Heart left ventricle (tissue), 16 donors: Measurements from ENCODE around the gene KCNMA1. TPM values are rescaled to one million over a fixed set of nuclear protein-coding genes. Genes with fewer than 3 reads are reported as not detected.
A peak's percentile ranks its signal among the peaks of the same experiment; 100 is the strongest.

Experiments used
- ATAC-seq, 4 donors: fragments of 200-7000 bp; cut with Tn5 transposase; one replicate each; pipeline ENCODE4 v1.9.1; 2020 to 2022; ENCODE audit warnings: moderate library complexity in 4 of 4, mild to moderate bottlenecking in 3 of 4, moderate number of reproducible peaks in 1 of 4
- DNase-seq, 5 donors: peaks; one replicate each; pipeline ENCODE4 v3.0.0-alpha.2; 2020
- H3K27ac ChIP-seq, 12 donors: fragments of 200-600 bp; sonication (generic) in 4 of 12; one replicate each; pipeline versions ENCODE4 v1.5.0 to v1.8.0; 2016 to 2022; ENCODE audit warnings: mild to moderate bottlenecking in 2 of 12
- H3K27me3 ChIP-seq, 9 donors: fragments of 200-600 bp; sonication (generic) in 2 of 9; one replicate each; pipeline versions ENCODE4 v1.5.1 to v1.8.0; 2016 to 2022; ENCODE audit warnings: mild to moderate bottlenecking in 3 of 9
- H3K36me3 ChIP-seq, 9 donors: fragments of 200-600 bp; sonication (generic) in 2 of 9; one replicate each; pipeline versions ENCODE4 v1.5.0 to v1.8.0; 2018 to 2022; ENCODE audit warnings: mild to moderate bottlenecking in 2 of 9
- H3K4me1 ChIP-seq, 12 donors: fragments of 200-600 bp; sonication (generic) in 4 of 12; one replicate each; pipeline versions ENCODE4 v1.5.0 to v1.8.0; 2016 to 2022; ENCODE audit warnings: mild to moderate bottlenecking in 3 of 12
- H3K4me3 ChIP-seq, 12 donors: fragments of 200-600 bp; sonication (generic) in 4 of 12; one replicate each; pipeline versions ENCODE4 v1.5.0 to v1.8.0; 2017 to 2022; ENCODE audit warnings: mild to moderate bottlenecking in 9 of 12, moderate library complexity in 4 of 12
- H3K9me3 ChIP-seq, 12 donors: fragments of 200-600 bp; sonication (generic) in 4 of 12; one replicate each; pipeline versions ENCODE4 v1.5.0 to v1.8.0; 2016 to 2022; ENCODE audit warnings: mild to moderate bottlenecking in 1 of 12
- POLR2A ChIP-seq, 2 donors: fragments of 450-650 bp; IDR thresholded peaks; one replicate each; pipeline ENCODE4 v1.6.1; 2017; ENCODE audit warnings: antibody characterized with exemption in 2 of 2, mild to moderate bottlenecking in 2 of 2, moderate library complexity in 2 of 2
- WGBS, 4 donors: extraction: QIAGEN DNeasy Blood & Tissue Kit in 2 of 4; methylation state at CpG; one replicate each; pipeline versions ENCODE4 v1.1.5 to v1.1.7; 2013 to 2018; 5-methylcytosine and 5-hydroxymethylcytosine counted together
- intact Hi-C, 10 donors: fragments of 100-400 bp; cut with DNase I; formaldehyde crosslinking; loops; one replicate each; pipeline versions ENCODE4 v1.11.1 to v1.14.2; 2022
- polyA plus RNA-seq, 2 donors: library from polyadenylated mRNA; stranded (reverse); fragments of 200-250 nt; gene quantifications; one replicate each; pipeline ENCODE4 v1.2.3, GENCODE V29; 2013
- total RNA-seq, 9 donors: library from RNA; depleted of rRNA in 2 of 9; stranded (reverse); fragments of >200 nt in 2 of 9; fragmentation: NEBNext Ultra II Directional in 3 of 9; extraction: Animal tissue kit (Norgen Biotek cat#: 25700) in 3 of 9; gene quantifications; one replicate each; pipeline versions ENCODE4 v1.1.0 to v1.2.4, GENCODE V29; 2016 to 2023
- TF ChIP-seq, protein P1 (sequence below), 12 donors: fragments of 200-600 bp; sonication (generic) in 4 of 12; IDR thresholded peaks; one replicate each; pipeline versions ENCODE4 v1.5.0 to v1.8.0; 2018 to 2022; ENCODE audit warnings: antibody characterized with exemption in 12 of 12, mild to moderate bottlenecking in 5 of 12
- donor health status: ischemic (EF 13 %, LVEDD 7.1; RV severe dilation, severe dysfunction).
- donor health status: healthy with polysubstance abuse.
- donor health status: DM: no; HTN: yes; CAD: no.
- donor health status: DM: no; HTN: no; CAD: no.
- donor health status: ischemic (EF 25% LVEDD 6.9; RV normal size, moderate dysfunction).
- donor health status: ischemic (EF 25% LVEDD 5.7; RV mildly dilated, moderate dysfunction).
- donor health status: healthy.
- donor health status: DM: yes; HTN: yes; CAD: no.
- donor health status: ischemic (EF 35%, LVEDD 5.7; RV mildly dilated, moderate dysfunction).
- donor health status: nonischemic (EF 11% LVEDD 7.7; RV severe dilation, severe dysfunction).
- donor health status: DM: yes; HTN: yes; CAD: no.
- donor health status: PGD.
- donor health status: ischemic (EF 29% LVEDD 5.4; RV normal size, mild dysfunction).
- donor health status: nonischemic (EF 23%, LVEDD 6.1; RV moderate dilation, normal function).

Gene KCNMA1
- total and polyA plus RNA-seq, 11 donors: 0.39 to 8.7 (median 1.7) TPM

DNA sequence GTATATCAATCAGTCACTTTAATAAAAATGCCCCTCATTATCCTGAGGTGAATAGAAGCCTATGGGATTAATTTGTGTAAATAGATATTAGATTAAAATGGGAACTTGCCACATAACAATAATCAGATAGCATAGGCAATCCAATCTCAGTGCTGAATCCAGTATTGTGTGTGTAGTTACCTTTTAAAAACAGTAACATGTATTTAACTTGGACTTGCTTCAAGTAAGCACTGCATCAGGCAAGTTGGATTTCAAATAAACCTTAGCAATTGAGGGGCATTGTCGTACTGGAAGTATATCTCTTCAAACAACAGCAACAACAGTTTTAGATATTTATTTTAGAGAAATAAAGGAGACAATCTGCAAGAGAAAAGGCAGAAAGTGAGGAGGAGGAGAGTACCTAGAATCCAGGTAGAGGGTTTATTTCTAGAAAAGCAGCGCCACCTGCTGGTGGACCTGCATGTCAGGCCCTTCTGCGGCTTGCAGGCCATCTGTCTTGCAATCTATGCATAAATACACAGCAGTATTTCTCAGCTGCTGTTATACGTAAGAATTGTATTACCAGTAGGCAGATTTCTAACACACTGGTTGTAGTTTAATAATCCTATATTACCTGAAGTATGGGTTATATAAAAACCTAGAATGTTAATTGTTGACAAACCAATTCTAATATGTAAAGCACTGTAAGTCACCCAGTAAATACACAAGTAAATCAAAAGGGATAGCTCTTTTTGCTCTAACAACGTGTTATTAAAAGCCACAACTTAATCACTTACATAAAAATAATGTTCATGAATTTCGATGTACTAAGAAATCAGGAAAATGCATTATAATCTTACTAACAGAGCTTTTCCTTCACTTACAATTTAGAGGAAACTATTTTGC lies 652.8 kb downstream of the KCNMA1 start:
- H3K4me3 ChIP-seq: no peak overlapping the region
- H3K4me1 ChIP-seq: no peaks in the 10 kb centered on the region
- TF ChIP-seq, protein P1, sequence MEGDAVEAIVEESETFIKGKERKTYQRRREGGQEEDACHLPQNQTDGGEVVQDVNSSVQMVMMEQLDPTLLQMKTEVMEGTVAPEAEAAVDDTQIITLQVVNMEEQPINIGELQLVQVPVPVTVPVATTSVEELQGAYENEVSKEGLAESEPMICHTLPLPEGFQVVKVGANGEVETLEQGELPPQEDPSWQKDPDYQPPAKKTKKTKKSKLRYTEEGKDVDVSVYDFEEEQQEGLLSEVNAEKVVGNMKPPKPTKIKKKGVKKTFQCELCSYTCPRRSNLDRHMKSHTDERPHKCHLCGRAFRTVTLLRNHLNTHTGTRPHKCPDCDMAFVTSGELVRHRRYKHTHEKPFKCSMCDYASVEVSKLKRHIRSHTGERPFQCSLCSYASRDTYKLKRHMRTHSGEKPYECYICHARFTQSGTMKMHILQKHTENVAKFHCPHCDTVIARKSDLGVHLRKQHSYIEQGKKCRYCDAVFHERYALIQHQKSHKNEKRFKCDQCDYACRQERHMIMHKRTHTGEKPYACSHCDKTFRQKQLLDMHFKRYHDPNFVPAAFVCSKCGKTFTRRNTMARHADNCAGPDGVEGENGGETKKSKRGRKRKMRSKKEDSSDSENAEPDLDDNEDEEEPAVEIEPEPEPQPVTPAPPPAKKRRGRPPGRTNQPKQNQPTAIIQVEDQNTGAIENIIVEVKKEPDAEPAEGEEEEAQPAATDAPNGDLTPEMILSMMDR (IDR thresholded peaks at IDR 0.05): peak; percentile 80 to 97 (median 92)
- TF ChIP-seq POLR2A (IDR thresholded peaks at IDR 0.05): no peak
- intact Hi-C loops: loop anchor here (5.0 to 10.0 kb wide), 13 partner anchors 208 to 1590 kb away; partner anchors contain the start of gene ZNF503 (in 2 of the 10)
- no peaks in the 10 kb centered on the region for H3K27me3 ChIP-seq
- no peak overlapping the region for H3K27ac ChIP-seq
- H3K9me3 ChIP-seq: no peaks in the 10 kb centered on the region
- DNase-seq (peak; percentile 57 to 76 (median 65)), ATAC-seq (peak in 3 of 4 donors; percentile 72 to 89 (median 80))
- 18% methylated on average over 6 of the region's 6 CpGs for WGBS, 4 donors
- H3K36me3 ChIP-seq: no peaks in the 10 kb centered on the region

DNA sequence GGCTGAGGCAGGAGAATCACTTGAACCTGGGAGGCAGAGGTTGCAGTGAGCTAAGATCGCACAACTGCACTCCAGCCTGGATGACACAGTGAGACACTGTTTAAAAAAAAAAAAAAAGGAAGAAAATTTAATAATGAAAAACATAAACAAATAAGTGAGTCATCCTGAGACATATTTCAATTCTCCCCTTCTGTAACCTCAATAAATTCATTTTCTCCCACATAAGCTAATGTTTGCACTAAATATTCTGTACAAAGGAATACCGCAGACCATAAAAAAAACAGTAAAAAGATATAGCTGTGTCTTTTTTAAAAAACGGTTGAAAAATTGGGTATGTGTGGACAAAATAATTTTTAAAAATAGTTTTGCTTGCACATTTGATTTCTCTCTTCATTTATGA lies 654.0 kb downstream of the KCNMA1 start:
- WGBS, 4 donors: 83 to 87% (median 86%) methylated on average over 3 of the region's 3 CpGs
- no peaks in the 10 kb centered on the region for H3K27me3 ChIP-seq
- H3K9me3 ChIP-seq: no peaks in the 10 kb centered on the region
- DNase-seq (no peak), ATAC-seq (no peak)
- no peaks in the 10 kb centered on the region for H3K36me3 ChIP-seq
- H3K4me3 ChIP-seq: no peak overlapping the region
- no peaks in the 10 kb centered on the region for H3K4me1 ChIP-seq
- H3K27ac ChIP-seq: no peak overlapping the region
- intact Hi-C loops: loop anchor here (5.0 to 10.0 kb wide), 12 partner anchors 206 to 1589 kb away; partner anchors contain the start of gene ZNF503 (in 1 of the 10)
- TF ChIP-seq, protein P1 (IDR thresholded peaks at IDR 0.05): no peak
- no peak for TF ChIP-seq POLR2A (IDR thresholded peaks at IDR 0.05)

DNA sequence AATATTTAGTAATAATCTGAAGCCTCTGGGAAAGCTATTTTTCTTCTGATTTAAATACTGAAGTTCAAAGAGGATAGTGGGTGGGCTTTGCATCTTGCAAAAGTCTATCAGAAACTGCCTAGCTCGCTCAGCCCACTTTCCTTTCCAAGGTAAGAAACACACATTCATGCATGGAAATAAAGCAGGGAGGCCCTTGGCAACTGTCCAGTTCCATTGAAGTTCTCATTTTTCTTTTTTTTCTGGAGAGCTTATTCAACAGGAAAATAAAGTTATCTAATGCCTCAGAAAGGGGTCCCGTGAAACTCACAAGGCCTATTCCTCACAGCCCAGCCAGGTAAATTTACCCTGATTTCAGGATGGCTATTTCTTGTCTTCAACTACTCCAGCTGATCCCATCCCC lies 654.9 kb downstream of the KCNMA1 start:
- DNase-seq: no peak
- H3K27ac ChIP-seq: no peak overlapping the region
- H3K36me3 ChIP-seq: no peaks in the 10 kb centered on the region
- H3K27me3 ChIP-seq: no peaks in the 10 kb centered on the region
- intact Hi-C loops: loop anchor here (5.0 to 10.0 kb wide), 12 partner anchors 205 to 1588 kb away; partner anchors contain the start of gene ZNF503 (in 1 of the 10)
- 68 to 75% (median 70%) methylated on average over 2 of the region's 2 CpGs for WGBS, 4 donors
- H3K4me1 ChIP-seq: no peaks in the 10 kb centered on the region
- TF ChIP-seq, protein P1 (IDR thresholded peaks at IDR 0.05): no peak
- no peak for TF ChIP-seq POLR2A (IDR thresholded peaks at IDR 0.05)
- no peaks in the 10 kb centered on the region for H3K9me3 ChIP-seq
- ATAC-seq: no peak
- no peak overlapping the region for H3K4me3 ChIP-seq

DNA sequence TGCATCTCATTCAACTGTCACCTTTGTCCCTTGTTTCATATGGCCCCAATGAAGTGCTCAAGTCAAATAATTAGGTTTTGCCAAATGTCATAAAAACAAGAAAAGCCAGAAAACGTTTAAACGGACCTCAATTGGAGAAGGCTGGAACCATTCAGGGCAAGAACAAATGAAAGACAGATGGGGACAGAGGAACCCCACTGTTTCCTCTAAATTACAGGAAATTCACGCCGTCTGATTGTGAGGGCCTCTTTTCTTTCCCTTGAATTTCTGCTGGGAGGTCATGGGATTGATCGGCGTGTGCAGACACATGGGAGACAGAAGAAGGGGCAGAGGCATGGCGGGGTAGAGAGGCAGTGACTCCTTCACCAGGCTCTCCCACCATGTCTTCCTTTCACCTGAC lies 656.4 kb downstream of the KCNMA1 start:
- no peak for DNase-seq
- Histone ChIP-seq H3K27ac (no peak overlapping the region), H3K27me3 (no peaks in the 10 kb centered on the region), H3K9me3 (no peaks in the 10 kb centered on the region), H3K4me1 (no peaks in the 10 kb centered on the region), H3K4me3 (no peak overlapping the region), H3K36me3 (no peaks in the 10 kb centered on the region)
- TF ChIP-seq POLR2A (IDR thresholded peaks at IDR 0.05): no peak
- TF ChIP-seq, protein P1 (IDR thresholded peaks at IDR 0.05): no peak
- WGBS, 4 donors: 85 to 89% (median 86%) methylated on average over 7 of the region's 7 CpGs
- no peak for ATAC-seq
- intact Hi-C loops: loop anchor here (5.0 to 10.0 kb wide), 12 partner anchors 204 to 1586 kb away; partner anchors contain the start of gene ZNF503 (in 1 of the 10)
